ENCODE data around the gene MYO5C. TPM values are rescaled to one million over a fixed set of nuclear protein-coding genes. Genes with fewer than 3 reads are reported as not detected.

The MYO5C gene
- total and polyA plus RNA-seq, 12 donors, result 0.81 to 10.7 (median 2.5) TPM

GRCh38 chr15:52284164-52284563 lies 11.4 kb downstream of the MYO5C start:
- no peaks in the 10 kb centered on the region for H3K27me3 ChIP-seq
- H3K4me1 ChIP-seq (replicated peaks in 1 of 2), result no peaks in the 10 kb centered on the region
- no peaks in the 10 kb centered on the region for H3K9me3 ChIP-seq (replicated peaks in 1 of 3)
- no peak for DNase-seq
- no peaks in the 10 kb centered on the region for H3K36me3 ChIP-seq (replicated peaks in 1 of 2)
- intact Hi-C loops (cut with DNase I), result no loop called here
- 84 to 95% (median 88%) methylated on average over 3 of the region's 3 CpGs for WGBS, 4 donors
- H3K4me3 ChIP-seq, result no peak overlapping the region
- no peak overlapping the region for H3K27ac ChIP-seq
- TF ChIP-seq POLR2A (IDR thresholded peaks at IDR 0.05) (no peak), CTCF (IDR thresholded peaks at IDR 0.05) (no peak)

- no peak for DNase-seq
Observed at GRCh38 chr15:52283281-52283680, 12.3 kb downstream of the MYO5C start.

GRCh38 chr15:52282418-52282817 lies 13.2 kb downstream of the MYO5C start:
- WGBS, 4 donors, result 84 to 96% (median 95%) methylated on average over 9 to 14 of the region's 14 CpGs
- no peaks in the 10 kb centered on the region for H3K4me1 ChIP-seq (replicated peaks in 1 of 2)
- no peak overlapping the region for H3K4me3 ChIP-seq
- H3K9me3 ChIP-seq (replicated peaks in 1 of 3), result no peaks in the 10 kb centered on the region
- intact Hi-C loops (cut with DNase I), result no loop called here
- no peaks in the 10 kb centered on the region for H3K27me3 ChIP-seq
- no peaks in the 10 kb centered on the region for H3K36me3 ChIP-seq (replicated peaks in 1 of 2)
- no peak overlapping the region for H3K27ac ChIP-seq
- TF ChIP-seq CTCF (IDR thresholded peaks at IDR 0.05), result no peak
- TF ChIP-seq POLR2A (IDR thresholded peaks at IDR 0.05), result no peak
- DNase-seq, result no peak

More at GRCh38 chr15:52283281-52283680, 12.3 kb downstream of the MYO5C start:
- H3K9me3 ChIP-seq (replicated peaks in 1 of 3), result no peaks in the 10 kb centered on the region
- no peak for TF ChIP-seq POLR2A (IDR thresholded peaks at IDR 0.05)
- no peak for TF ChIP-seq CTCF (IDR thresholded peaks at IDR 0.05)
- H3K4me3 ChIP-seq, result no peak overlapping the region
- no peaks in the 10 kb centered on the region for H3K4me1 ChIP-seq (replicated peaks in 1 of 2)
- WGBS, 4 donors, result 86 to 94% (median 91%) methylated on average over 6 of the region's 6 CpGs
- intact Hi-C loops (cut with DNase I), result no loop called here
- no peaks in the 10 kb centered on the region for H3K27me3 ChIP-seq
- H3K27ac ChIP-seq, result no peak overlapping the region
- no peaks in the 10 kb centered on the region for H3K36me3 ChIP-seq (replicated peaks in 1 of 2)

GRCh38 chr15:52281085-52282035 lies 14.2 kb downstream of the MYO5C start:
- H3K9me3 ChIP-seq (replicated peaks in 1 of 3), result no peaks in the 10 kb centered on the region
- TF ChIP-seq POLR2A (IDR thresholded peaks at IDR 0.05), result no peak
- TF ChIP-seq CTCF (IDR thresholded peaks at IDR 0.05), result no peak
- no peaks in the 10 kb centered on the region for H3K27me3 ChIP-seq
- no peak overlapping the region for H3K4me3 ChIP-seq
- no peak for DNase-seq
- no peaks in the 10 kb centered on the region for H3K4me1 ChIP-seq (replicated peaks in 1 of 2)
- intact Hi-C loops (cut with DNase I), result no loop called here
- WGBS, 4 donors, result 78 to 84% (median 81%) methylated on average over 5 to 10 of the region's 10 CpGs
- no peak overlapping the region for H3K27ac ChIP-seq
- no peaks in the 10 kb centered on the region for H3K36me3 ChIP-seq (replicated peaks in 1 of 2)

All from adrenal gland (tissue), 12 donors.